ENCODE data around the gene C2orf69.

The C2orf69 gene

GRCh38 chr2:199911052-199911876 lies at the start of gene C2orf69:
Gene C2orf69 (plus strand): TSS chr2:199911293. CDS start chr2:199911439, 146 bp downstream.
- DNase-seq (ENCODE audit: insufficient read length, low spot score) = peak; percentile 61

GRCh38 chr2:199862788-199863187 lies 48.3 kb upstream of the C2orf69 start:
- DNase-seq (ENCODE audit: insufficient read length, low spot score) (no peak), FAIRE-seq (no peak)

More at GRCh38 chr2:199911052-199911876, at the start of gene C2orf69:
- peak; percentile 98 for FAIRE-seq

- FAIRE-seq (no peak), DNase-seq (ENCODE audit: insufficient read length, low spot score) (no peak)
These were observed 45.2 kb upstream of the C2orf69 start for GRCh38 chr2:199865905-199866304.

- FAIRE-seq = no peak
- no peak for DNase-seq (ENCODE audit: insufficient read length, low spot score)
These were observed 42.5 kb upstream of the C2orf69 start for GRCh38 chr2:199868431-199869226.

GRCh38 chr2:199869227-199869541 lies 41.9 kb upstream of the C2orf69 start:
- no peak for DNase-seq (ENCODE audit: insufficient read length, low spot score)
- no peak for FAIRE-seq

- FAIRE-seq = no peak
- DNase-seq (ENCODE audit: insufficient read length, low spot score) = no peak
These were observed 41.4 kb upstream of the C2orf69 start for GRCh38 chr2:199869653-199870052.

GRCh38 chr2:199870581-199870980 lies 40.5 kb upstream of the C2orf69 start:
- no peak for FAIRE-seq
- DNase-seq (ENCODE audit: insufficient read length, low spot score) = no peak

- DNase-seq (ENCODE audit: insufficient read length, low spot score) (no peak), FAIRE-seq (no peak)
These were observed 36.9 kb upstream of the C2orf69 start for GRCh38 chr2:199874209-199874608.

GRCh38 chr2:199875400-199875799 lies 35.7 kb upstream of the C2orf69 start:
- no peak for FAIRE-seq
- DNase-seq (ENCODE audit: insufficient read length, low spot score) = no peak

- DNase-seq (ENCODE audit: insufficient read length, low spot score) = no peak
- no peak for FAIRE-seq
These were observed 28.4 kb upstream of the C2orf69 start for GRCh38 chr2:199882667-199883066.

- FAIRE-seq (no peak), DNase-seq (ENCODE audit: insufficient read length, low spot score) (no peak)
These were observed 27.4 kb upstream of the C2orf69 start for GRCh38 chr2:199883474-199884212.

- DNase-seq (ENCODE audit: insufficient read length, low spot score) = no peak
- no peak for FAIRE-seq
These were observed 15.7 kb upstream of the C2orf69 start for GRCh38 chr2:199895406-199895805.

GRCh38 chr2:199896617-199897016 lies 14.5 kb upstream of the C2orf69 start:
- DNase-seq (ENCODE audit: insufficient read length, low spot score) (no peak), FAIRE-seq (no peak)

- FAIRE-seq (no peak), DNase-seq (ENCODE audit: insufficient read length, low spot score) (no peak)
These were observed 9.2 kb upstream of the C2orf69 start for GRCh38 chr2:199901942-199902341.

- DNase-seq (ENCODE audit: insufficient read length, low spot score) (no peak), FAIRE-seq (no peak)
These were observed 8.5 kb upstream of the C2orf69 start for GRCh38 chr2:199902486-199903110.

GRCh38 chr2:199903111-199903510 lies 8.0 kb upstream of the C2orf69 start:
- FAIRE-seq (no peak), DNase-seq (ENCODE audit: insufficient read length, low spot score) (no peak)

GRCh38 chr2:199907008-199907714 lies 3.9 kb upstream of the C2orf69 start:
- FAIRE-seq (no peak), DNase-seq (ENCODE audit: insufficient read length, low spot score) (no peak)

- FAIRE-seq (no peak), DNase-seq (ENCODE audit: insufficient read length, low spot score) (no peak)
These were observed 598 bp upstream of the C2orf69 start for GRCh38 chr2:199910338-199911051.

- DNase-seq (ENCODE audit: insufficient read length, low spot score) = no peak
- FAIRE-seq = no peak
These were observed 726 bp downstream of the C2orf69 start for GRCh38 chr2:199911877-199912161.
